ENCODE data around the gene HDAC5.
A peak's percentile ranks its signal among the peaks of the same experiment; 100 is the strongest.

Gene HDAC5

DNA sequence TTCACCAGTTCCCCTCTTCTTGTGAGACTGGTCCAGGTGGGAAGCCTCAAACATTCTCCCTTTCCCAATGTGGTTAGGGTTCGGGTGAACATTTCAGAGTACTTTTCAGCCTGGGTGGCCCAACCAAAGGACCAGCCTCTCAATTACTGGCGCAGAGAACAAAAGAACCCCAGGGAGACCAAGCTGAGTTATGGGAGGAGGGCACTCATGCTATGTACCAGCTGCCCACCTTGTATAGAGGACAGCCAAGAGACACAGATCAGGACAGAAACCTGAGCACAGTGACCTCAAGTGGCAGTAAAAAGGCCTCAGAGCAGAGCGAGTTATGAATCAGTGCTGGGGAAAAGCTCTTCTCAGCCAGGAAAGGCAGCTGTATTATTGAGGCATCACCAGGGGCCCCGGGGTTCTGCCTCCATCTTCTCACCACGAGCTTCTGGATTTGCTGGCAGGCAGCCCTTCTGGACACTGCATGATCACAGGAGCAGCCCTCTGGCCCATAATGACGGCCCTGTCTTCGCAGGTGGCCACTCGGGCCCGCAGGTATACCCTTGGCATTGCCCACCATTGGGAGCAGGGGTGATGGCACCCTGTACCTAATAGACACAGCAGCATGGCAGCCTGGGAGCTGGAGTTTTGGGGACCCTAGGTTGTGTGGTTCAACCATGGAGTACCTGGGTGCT lies 49.1 kb downstream of the HDAC5 start:
- TF ChIP-seq CTCF (IDR thresholded peaks at IDR 0.05; ENCODE audit: control insufficient read depth, extremely low read depth, insufficient read depth) = no peak
- no peak overlapping the region for H3K4me3 ChIP-seq (ENCODE audit: low read depth, low read length)
- DNase-seq (ENCODE audit: low read depth) = no peak

DNA sequence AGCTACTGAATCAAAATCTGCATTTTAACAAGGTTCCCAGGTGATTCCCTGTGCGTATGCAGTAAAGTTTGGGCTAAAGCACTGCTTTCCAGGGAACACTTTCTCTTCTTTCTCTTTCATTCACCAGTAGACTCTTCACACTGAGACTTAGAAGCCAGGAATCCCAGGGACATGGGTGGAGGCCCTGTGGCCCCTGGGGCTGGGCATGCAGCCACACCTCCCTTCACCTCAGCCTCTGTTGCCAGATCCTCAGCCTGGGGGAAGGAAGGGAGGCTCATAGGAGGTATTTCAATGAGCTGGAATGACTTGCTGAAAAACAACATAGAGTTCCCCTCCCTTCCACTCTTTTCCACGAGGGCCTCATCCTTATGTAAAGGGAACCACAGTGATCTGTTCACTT lies 51.7 kb downstream of the HDAC5 start:
- peak overlapping the region; percentile 68 for H3K4me3 ChIP-seq (ENCODE audit: low read depth, low read length)
- no peak for DNase-seq (ENCODE audit: low read depth)
- TF ChIP-seq CTCF (IDR thresholded peaks at IDR 0.05; ENCODE audit: control insufficient read depth, extremely low read depth, insufficient read depth) = no peak

GRCh38 chr17:44071198-44071520 lies 52.3 kb downstream of the HDAC5 start:
- peak overlapping the region; percentile 68 for H3K4me3 ChIP-seq (ENCODE audit: low read depth, low read length)
- no peak for TF ChIP-seq CTCF (IDR thresholded peaks at IDR 0.05; ENCODE audit: control insufficient read depth, extremely low read depth, insufficient read depth)

GRCh38 chr17:44070455-44071197 lies 52.8 kb downstream of the HDAC5 start, which contains the start of gene G6PC3:
Gene G6PC3, plus strand, starts transcription at chr17:44070735. Its CDS starts 231 bp downstream, at chr17:44070966.
- H3K4me3 ChIP-seq (ENCODE audit: low read depth, low read length) = peak within 1 kb of the TSS; percentile 68
- DNase-seq (ENCODE audit: low read depth) = peak; percentile 74

More at GRCh38 chr17:44071198-44071520, 52.3 kb downstream of the HDAC5 start:
- no peak for DNase-seq (ENCODE audit: low read depth)

GRCh38 chr17:44069974-44070454 lies 53.4 kb downstream of the HDAC5 start:
- TF ChIP-seq CTCF (IDR thresholded peaks at IDR 0.05; ENCODE audit: control insufficient read depth, extremely low read depth, insufficient read depth) = no peak
- no peak for DNase-seq (ENCODE audit: low read depth)
- peak overlapping the region; percentile 68 for H3K4me3 ChIP-seq (ENCODE audit: low read depth, low read length)

More at GRCh38 chr17:44070455-44071197, 52.8 kb downstream of the HDAC5 start, which contains the start of gene G6PC3:
- no peak for TF ChIP-seq CTCF (IDR thresholded peaks at IDR 0.05; ENCODE audit: control insufficient read depth, extremely low read depth, insufficient read depth)

- DNase-seq (ENCODE audit: low read depth) = no peak
- TF ChIP-seq CTCF (IDR thresholded peaks at IDR 0.05; ENCODE audit: control insufficient read depth, extremely low read depth, insufficient read depth) = no peak
- H3K4me3 ChIP-seq (ENCODE audit: low read depth, low read length) = no peak overlapping the region
Observed at GRCh38 chr17:44067545-44067940, 55.9 kb downstream of the HDAC5 start.
